HG03571 (cell line): Measurements from ENCODE around the gene PRSS21.

Experiments
- ATAC-seq: cut with Tn5 transposase; IDR thresholded peaks from one replicate; pipeline ENCODE4 v1.9.1; 2021; ENCODE audit not compliant: unreplicated experiment

Gene PRSS21

DNA sequence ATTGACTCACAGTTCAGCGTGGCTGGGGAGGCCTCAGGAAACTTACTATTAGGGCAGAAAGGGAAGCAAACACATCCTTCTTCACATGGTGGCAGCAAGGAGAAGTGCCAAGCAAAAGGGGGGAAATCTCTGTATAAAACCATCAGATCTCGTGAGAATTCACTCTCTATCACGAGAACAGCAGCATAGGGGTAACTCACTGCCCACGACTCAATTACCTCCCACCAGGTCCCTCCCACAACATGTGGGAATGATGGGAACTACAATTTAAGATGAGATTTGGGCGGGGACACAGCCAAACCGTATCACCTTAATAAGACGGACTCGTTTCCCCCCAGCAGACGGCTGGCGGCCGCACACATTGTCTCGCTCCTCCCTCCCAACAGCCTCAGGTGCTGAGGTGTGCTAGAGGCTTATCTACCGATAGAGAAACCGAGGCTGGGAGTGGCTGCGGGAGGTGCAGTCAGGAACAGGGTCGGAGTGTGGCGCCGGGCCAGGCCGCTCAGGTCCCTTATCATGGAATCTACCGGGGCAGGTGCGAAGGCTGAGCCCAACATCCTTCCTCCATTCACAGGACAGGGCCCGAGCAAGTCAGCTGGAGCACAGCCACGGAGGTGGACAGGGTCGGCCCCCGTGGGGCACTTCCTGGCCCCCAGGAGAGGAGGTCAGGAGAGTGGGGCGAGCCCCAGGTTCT is 8.2 kb downstream of the PRSS21 start:
- no peak for ATAC-seq

DNA sequence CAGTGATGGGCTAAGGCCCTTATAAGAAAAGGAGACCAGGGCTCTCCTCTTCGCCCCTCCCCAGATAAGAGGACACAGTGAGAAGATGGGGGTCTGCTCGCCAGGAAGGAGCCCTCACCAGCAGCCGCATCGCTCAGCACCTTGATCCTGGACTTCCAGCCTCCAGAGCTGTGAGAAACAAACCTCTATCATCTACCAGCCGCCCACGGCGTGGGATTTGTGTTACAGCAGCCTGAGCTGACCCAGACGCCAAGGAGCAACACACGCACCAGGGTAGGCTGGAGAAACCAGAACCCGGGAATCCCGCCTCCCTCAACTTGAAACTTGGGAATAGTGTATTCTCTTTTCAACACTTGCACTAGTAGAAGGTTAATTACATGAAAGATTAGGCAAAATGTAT is 8.9 kb downstream of the PRSS21 start:
- no peak for ATAC-seq

DNA sequence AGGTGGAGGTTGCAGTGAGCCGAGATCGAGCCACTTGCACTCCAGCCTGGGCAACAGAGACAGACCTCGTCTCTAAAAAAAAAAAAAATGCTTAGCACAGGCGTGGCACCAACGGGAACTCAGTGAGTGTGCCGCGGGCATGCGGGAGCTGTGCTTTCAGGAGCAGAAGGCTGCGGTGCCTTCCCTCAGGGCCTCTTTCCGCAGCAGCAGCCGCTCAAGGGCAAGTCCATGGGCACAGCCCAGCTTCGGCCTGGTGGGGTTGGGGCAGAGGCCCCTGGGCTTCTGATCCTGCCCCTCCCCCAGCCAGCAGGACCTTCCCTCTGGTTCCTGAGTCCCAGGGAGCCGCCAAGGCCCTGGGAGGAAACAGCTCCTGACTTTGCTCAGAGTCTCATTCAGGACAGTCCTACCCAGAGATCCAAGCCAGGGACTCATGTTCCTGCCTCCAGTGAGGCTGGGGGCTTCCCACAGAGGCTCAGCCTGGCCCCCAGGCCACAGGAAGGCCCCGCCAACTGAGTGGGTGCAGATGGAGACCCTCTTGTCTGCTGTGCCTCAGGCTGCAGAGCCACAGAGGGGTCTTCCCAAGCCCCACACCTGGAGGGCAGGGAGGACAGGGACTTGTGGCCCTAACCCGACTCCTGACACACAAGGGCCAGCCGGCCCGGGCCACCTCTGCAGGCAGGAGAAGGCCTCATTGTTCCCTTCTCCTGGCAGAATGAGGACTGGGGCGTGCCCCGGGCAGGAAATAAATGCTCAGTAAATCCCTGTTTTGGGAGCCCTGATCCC is 9.7 kb downstream of the PRSS21 start:
- ATAC-seq, result no peak

- no peak for ATAC-seq
Measured at GRCh38 chr16:2827374-2827791, 10.3 kb downstream of the PRSS21 start.

GRCh38 chr16:2827831-2828520 is 10.9 kb downstream of the PRSS21 start:
- no peak for ATAC-seq

- ATAC-seq, result no peak
Measured at GRCh38 chr16:2828521-2828840, 11.4 kb downstream of the PRSS21 start.

- no peak for ATAC-seq
Measured at GRCh38 chr16:2828876-2829430, 11.9 kb downstream of the PRSS21 start.

GRCh38 chr16:2829501-2830354 is 12.7 kb downstream of the PRSS21 start, which contains the start of gene ZG16B:
ZG16B (plus strand) TSS chr16:2830303; CDS start chr16:2830442, 139 bp downstream.
- ATAC-seq, result no peak

DNA sequence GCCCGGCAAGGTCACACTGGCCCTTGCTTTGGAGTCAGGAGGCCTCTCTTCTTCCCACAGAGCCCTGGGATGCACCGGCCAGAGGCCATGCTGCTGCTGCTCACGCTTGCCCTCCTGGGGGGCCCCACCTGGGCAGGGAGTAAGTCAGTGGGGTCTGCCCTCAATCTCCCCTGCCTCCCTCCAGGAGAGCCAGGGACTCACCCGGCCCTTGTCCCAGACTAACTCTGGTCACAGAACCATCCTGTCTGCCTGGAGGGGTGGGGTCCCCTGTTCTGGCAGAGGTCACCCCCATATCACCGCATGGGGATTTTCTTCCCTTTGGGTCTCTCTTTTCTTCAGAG is 13.3 kb downstream of the PRSS21 start:
- no peak for ATAC-seq

GRCh38 chr16:2831203-2831602 is 14.2 kb downstream of the PRSS21 start:
- ATAC-seq, result no peak

- ATAC-seq, result no peak
Measured at GRCh38 chr16:2833776-2834175, 16.7 kb downstream of the PRSS21 start.

DNA sequence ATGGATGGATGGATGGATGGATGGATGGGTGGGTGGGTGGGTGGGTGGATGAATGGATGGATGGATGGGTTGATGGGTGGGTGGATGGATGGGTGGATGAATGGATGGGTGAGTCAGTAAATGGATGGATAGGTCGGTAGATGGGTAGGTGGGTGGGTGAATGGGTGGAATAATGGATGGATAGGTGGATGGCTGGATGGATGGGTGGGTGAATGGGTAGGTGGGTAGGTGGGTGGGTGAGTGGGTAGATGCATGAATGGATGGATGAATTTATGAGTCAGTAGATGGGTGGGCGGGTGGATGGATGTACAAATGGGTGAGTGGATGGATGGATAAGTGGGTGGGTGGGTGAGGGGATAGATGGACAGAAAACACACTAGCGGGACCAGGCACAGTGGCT is 17.9 kb downstream of the PRSS21 start:
- ATAC-seq, result no peak

DNA sequence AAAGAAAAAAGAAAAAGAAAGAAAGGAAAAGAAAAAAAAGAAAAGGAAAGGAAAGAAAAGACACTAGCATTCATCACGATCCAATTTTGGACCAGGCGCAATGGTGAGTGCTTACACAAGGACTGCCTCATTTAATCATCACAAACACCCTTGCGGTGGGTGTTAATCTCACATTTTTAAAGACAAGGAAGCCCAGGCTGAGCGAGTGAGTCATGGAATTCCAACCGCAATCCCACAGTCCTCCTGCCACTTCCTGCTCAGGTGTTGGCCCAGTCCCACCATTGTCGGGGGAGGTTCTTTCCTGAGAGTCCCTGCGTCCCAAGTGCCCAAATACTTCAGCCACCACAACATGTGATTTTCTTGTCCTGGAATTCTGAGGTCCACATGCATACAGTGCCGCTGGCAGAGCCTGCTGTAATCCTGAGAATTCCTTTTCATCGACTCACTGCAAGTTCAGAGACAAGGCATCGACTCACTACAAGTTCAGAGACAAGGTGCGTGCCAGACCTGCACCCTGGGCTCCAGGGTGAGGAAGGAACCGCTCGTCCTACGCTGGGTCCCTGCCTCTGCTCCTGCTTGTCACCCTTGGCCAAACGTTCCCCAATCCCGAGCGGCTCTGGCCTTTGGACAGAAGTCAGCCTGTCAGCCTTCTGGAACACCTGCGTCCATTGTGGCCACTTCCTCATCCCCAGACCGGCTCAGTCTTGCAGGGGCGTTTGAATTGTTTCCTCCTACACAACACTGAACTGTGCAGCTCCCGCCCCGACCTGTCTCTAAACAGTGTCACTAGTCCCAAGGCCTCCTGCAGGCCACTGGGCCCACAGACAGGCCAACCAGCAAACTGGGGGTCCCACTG is 18.8 kb downstream of the PRSS21 start:
- no peak for ATAC-seq

GRCh38 chr16:2836646-2837508 is 19.8 kb downstream of the PRSS21 start:
- no peak for ATAC-seq

DNA sequence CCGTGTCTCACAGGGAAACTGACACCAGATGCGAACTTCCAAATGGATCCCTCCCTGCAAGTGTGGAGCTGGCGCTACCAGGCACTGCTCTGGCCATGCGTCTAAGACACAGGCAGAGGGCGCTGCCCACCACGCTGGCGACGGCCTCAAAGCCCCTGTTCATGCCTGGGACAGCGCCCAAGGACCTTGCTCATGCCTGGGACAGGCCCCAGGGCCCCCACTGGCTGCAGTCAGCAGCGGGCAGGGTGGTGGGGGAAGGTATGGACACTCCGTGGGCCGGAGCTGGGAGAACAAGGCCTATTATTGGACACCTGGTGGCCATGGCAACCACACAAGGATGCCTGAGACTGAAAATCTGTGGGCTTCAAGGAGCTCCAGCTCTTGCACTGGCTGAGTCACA is 21.9 kb downstream of the PRSS21 start:
- no peak for ATAC-seq

GRCh38 chr16:2839650-2840450 is 22.8 kb downstream of the PRSS21 start:
- no peak for ATAC-seq

GRCh38 chr16:2840914-2841313 is 23.9 kb downstream of the PRSS21 start:
- ATAC-seq, result no peak
